Activated CD4-positive, alpha-beta T cell treated with anti-CD3 and anti-CD28 coated beads for 36 hours (primary cell): ENCODE data around the gene HOXA4. TPM values are rescaled to one million over a fixed set of nuclear protein-coding genes. Genes with fewer than 3 reads are reported as not detected.

Experiments used
- ATAC-seq: fragments of 200-7000 bp; cut with Tn5 transposase; one replicate; pipeline ENCODE4 v1.10.0; 2021; ENCODE audit warnings: mild to moderate bottlenecking, moderate library complexity
- CTCF ChIA-PET: fragments of 350-600 bp; sonication (Branson Sonifier 250); formaldehyde crosslinking; loops from one replicate; lab custom pipeline; 2021; ENCODE audit warnings: antibody characterized with exemption; lab: Charles Lee
- POLR2A ChIA-PET: fragments of 350-600 bp; sonication (Branson Sonifier 250); formaldehyde crosslinking; loops from one replicate; lab custom pipeline; 2021; ENCODE audit warnings: antibody characterized with exemption, inconsistent platforms; lab: Charles Lee
- DNase-seq: peaks from one replicate; pipeline ENCODE4 v3.0.0-alpha.2; 2020
- H3K27ac Mint-ChIP-seq: one replicate; pipeline ENCODE4 v1.8.0; 2021; ENCODE audit warnings: mixed read lengths
- H3K27me3 Mint-ChIP-seq: one replicate; pipeline ENCODE4 v1.8.0; 2021; ENCODE audit warnings: mixed read lengths
- H3K36me3 Mint-ChIP-seq: one replicate; pipeline ENCODE4 v1.8.0; 2021; ENCODE audit warnings: low read depth, mixed read lengths
- H3K4me1 Mint-ChIP-seq: one replicate; pipeline ENCODE4 v1.8.0; 2021; ENCODE audit warnings: mixed read lengths
- H3K4me3 Mint-ChIP-seq: one replicate; pipeline ENCODE4 v1.8.0; 2021; ENCODE audit warnings: mild to moderate bottlenecking, moderate library complexity, mixed read lengths
- H3K9me3 Mint-ChIP-seq: one replicate; pipeline ENCODE4 v1.8.0; 2021; ENCODE audit warnings: low read depth, mixed read lengths
- intact Hi-C, 2 experiments: fragments of 100-400 bp; cut with DNase I in 1 of 2; cut with micrococcal nuclease in 1 of 2; formaldehyde crosslinking; loops; one replicate each; pipeline versions ENCODE4 v1.14.2 to v1.15.1; 2022 to 2024; cut with DNase I, micrococcal nuclease
- total RNA-seq, 2 experiments: library from RNA; stranded (reverse); gene quantifications; one replicate each; pipeline ENCODE4 v1.2.3, GENCODE V29; 2021

Gene HOXA4
- total RNA-seq, result under 1 TPM in 1 of 2 experiments, not detected in 1; 0.25 TPM

- H3K36me3 Mint-ChIP-seq, result no peaks in the 10 kb centered on the region
- no peaks in the 10 kb centered on the region for H3K9me3 Mint-ChIP-seq
- ChIA-PET POLR2A (no interaction called here), CTCF (interaction anchor here (1.1 kb wide), 2 partner anchors 17 to 20 kb away, joined by 3 read pairs; no protein-coding TSS in a partner anchor)
- H3K4me3 Mint-ChIP-seq, result peak within 1 kb of the TSS; percentile 56
- peaks cover 17% of the 10 kb centered on the region for H3K4me1 Mint-ChIP-seq
- H3K27me3 Mint-ChIP-seq, result peaks cover 38% of the 10 kb centered on the region
- peak within 1 kb of the TSS; percentile 42 for H3K27ac Mint-ChIP-seq
- intact Hi-C loops, result loop anchor here in 1 of 2 experiments (5.0 kb wide), 1 partner anchor 33 kb away; the partner anchor contains the start of gene HOXA1
- ATAC-seq (peak; percentile 87), DNase-seq (peak; percentile 83)
These were observed at the start of gene HOXA4 for GRCh38 chr7:27130540-27131389. Gene HOXA4 (minus strand): TSS chr7:27130757. CDS start chr7:27130733, 24 bp downstream.

DNA sequence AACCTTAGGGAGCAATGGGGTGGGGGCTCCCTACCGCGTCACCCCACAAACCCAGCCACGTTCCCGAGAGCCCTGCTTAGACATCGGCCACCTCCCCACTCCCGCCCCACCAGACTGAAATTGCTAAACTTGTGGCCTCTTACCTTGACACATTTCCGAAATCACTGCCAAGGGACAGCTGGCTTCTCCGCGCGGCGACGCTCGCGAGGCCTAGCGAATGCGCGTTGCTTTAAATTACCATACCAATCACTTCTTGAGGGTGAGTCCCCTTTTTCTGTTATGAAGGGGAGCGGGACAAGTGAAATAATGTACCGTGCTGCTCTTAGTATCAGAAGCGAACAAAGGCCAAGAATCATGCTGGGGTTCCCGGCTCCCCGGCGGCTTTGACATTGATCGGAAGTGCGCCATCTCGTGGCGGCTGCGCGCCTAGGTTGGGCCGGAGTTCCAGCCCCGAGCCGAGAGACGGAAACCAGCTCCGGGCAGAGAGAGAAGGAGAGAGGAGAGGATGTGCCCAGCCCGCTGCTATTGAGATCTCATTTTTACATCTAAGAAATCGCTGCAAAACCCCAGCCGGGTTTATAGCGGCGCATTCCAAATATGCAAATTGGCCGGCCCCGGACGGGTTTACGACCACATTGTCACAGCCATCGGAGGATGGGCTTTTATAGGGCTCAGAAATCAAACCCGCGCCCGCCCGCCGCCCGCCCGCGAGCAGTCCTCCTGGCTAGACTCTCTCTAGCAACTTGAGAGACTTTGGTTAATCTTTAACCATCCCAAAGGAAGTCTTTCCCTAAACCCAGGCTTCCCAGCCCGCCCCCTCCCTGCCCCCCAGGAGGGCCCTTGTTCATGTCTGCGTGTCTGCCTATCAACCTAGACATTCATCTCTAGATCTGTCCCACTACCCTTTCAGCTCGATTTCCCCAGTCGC is 49.2 kb upstream of the HOXA4 start:
- H3K36me3 Mint-ChIP-seq, result no peaks in the 10 kb centered on the region
- ATAC-seq, result peak; percentile 88
- peaks cover 10% of the 10 kb centered on the region for H3K4me1 Mint-ChIP-seq
- H3K9me3 Mint-ChIP-seq, result no peaks in the 10 kb centered on the region
- intact Hi-C loops, result no loop called here
- ChIA-PET CTCF (interaction anchor here (0.6 to 2.3 kb wide), 36 partner anchors 9 to 1383 kb away, joined by 3 to 12 read pairs (median 4); partner anchors contain the start of gene EVX1), POLR2A (no interaction called here)
- DNase-seq, result peak; percentile 81
- H3K4me3 Mint-ChIP-seq, result no peak overlapping the region
- H3K27ac Mint-ChIP-seq, result no peak overlapping the region
- peaks cover 51% of the 10 kb centered on the region for H3K27me3 Mint-ChIP-seq

DNA sequence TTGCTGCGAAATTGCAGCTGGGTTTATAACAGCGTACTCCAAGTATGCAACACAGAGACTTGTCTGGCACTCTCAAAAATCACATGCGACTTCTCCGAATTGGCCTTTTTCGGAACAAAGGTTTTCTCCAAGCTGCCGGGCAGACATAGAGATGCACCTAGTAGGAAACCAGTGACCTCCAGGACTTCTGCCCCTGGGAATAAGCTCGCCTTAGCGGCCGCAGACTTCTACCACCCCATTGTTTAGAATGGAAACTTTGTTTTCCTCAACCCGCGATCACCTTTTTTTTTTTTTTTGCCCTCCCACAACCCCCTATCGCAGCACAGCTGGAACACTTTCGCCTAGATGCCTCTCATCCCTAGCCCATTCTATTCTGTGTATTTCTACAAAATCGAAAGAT is 48.5 kb upstream of the HOXA4 start:
- Mint-ChIP-seq H3K4me3 (no peak overlapping the region), H3K9me3 (no peaks in the 10 kb centered on the region), H3K36me3 (no peaks in the 10 kb centered on the region), H3K27ac (no peak overlapping the region), H3K4me1 (peaks cover 7% of the 10 kb centered on the region), H3K27me3 (peaks cover 51% of the 10 kb centered on the region)
- intact Hi-C loops, result no loop called here
- ChIA-PET POLR2A (no interaction called here), CTCF (interaction anchor here (0.6 to 2.3 kb wide), 26 partner anchors 11 to 1382 kb away, joined by 3 to 12 read pairs (median 4); partner anchors contain the start of gene EVX1)
- DNase-seq, result no peak
- ATAC-seq, result no peak

DNA sequence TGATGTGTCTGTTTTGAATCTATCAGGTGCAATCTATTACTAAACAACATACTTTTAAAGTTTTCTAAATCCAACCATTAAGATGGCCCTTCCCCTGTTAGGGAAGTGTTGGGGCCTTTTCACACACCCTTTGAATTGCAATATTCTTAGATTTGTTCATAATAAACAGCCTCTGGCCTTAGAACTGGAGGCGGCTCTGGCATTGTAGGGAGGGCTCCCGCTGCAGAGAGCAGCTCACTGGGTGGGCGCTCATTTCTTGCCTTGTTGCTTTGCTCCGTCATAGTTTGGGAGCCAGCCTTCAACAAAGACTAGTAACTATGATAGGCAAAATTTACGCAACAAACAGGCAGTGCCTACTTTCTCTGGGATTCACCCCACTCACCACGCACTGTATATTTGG is 47.8 kb upstream of the HOXA4 start:
- ChIA-PET POLR2A (no interaction called here), CTCF (interaction anchor here (0.8 to 2.3 kb wide), 9 partner anchors 10 to 536 kb away, joined by 3 to 12 read pairs (median 4); no protein-coding TSS in a partner anchor)
- Mint-ChIP-seq H3K9me3 (no peaks in the 10 kb centered on the region), H3K27me3 (peaks cover 51% of the 10 kb centered on the region), H3K4me3 (no peak overlapping the region), H3K27ac (no peak overlapping the region), H3K36me3 (no peaks in the 10 kb centered on the region), H3K4me1 (peaks cover 6% of the 10 kb centered on the region)
- DNase-seq (no peak), ATAC-seq (no peak)
- intact Hi-C loops, result no loop called here

GRCh38 chr7:27177795-27178320 is 47.3 kb upstream of the HOXA4 start:
- Mint-ChIP-seq H3K4me1 (peaks cover 6% of the 10 kb centered on the region), H3K36me3 (no peaks in the 10 kb centered on the region), H3K27me3 (peaks cover 50% of the 10 kb centered on the region), H3K4me3 (no peak overlapping the region), H3K9me3 (no peaks in the 10 kb centered on the region), H3K27ac (no peak overlapping the region)
- ATAC-seq, result no peak
- CTCF ChIA-PET, result interaction anchor here (1.0 to 2.3 kb wide), 5 partner anchors 11 to 79 kb away, joined by 3 to 12 read pairs (median 4); no protein-coding TSS in a partner anchor
- POLR2A ChIA-PET, result interaction anchor here (0.6 kb wide), 1 partner anchor 885 kb away, joined by 5 read pairs; no protein-coding TSS in a partner anchor
- intact Hi-C loops, result no loop called here
- DNase-seq, result no peak

DNA sequence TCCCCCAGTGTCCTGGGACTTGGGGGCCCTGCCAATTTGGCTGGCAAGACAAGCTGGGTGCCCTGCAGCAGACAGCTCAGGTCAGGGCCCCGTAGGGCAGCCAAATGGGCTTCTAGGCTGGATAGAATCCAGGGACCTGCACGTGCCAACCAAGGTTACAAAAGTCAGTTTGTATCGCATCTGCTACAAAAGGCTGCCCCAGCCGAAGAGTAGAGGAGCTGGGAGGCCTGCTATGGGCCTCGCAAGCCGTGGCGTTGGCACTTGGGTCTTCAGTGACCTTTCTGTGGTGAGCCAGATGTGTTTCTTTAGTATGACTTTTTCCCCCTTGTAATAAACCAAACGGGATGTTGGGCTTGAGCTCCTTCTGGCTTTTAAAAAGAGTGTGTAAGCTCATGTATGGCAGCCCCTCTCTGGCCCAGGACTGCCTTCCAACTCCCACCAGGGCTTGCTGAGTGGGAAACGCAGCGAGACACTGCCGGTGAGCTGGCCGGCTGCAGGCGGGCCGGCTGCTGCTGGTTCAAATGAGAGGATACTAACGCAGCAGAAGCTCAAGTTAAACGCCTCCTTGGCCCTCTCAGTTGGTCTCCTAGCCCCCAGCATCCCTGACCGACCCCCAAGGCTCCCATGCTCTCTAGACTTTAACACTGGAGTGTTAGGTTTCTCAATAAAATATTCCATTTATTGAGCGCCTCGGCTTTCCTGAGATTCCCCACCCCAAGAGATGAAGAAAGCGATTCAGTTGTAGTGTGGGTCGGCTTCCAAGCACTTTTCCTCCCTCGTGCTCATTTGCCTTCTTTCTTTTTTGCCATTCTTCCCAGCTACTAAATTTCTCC is 46.6 kb upstream of the HOXA4 start:
- H3K4me1 Mint-ChIP-seq, result peaks cover 9% of the 10 kb centered on the region
- no peaks in the 10 kb centered on the region for H3K36me3 Mint-ChIP-seq
- DNase-seq (no peak), ATAC-seq (no peak)
- H3K4me3 Mint-ChIP-seq, result no peak overlapping the region
- ChIA-PET POLR2A (interaction anchor here (0.5 to 0.6 kb wide), 2 partner anchors 8 to 886 kb away, joined by 5 read pairs; partner anchors contain the start of gene HOXA11), CTCF (interaction anchor here (0.6 to 1.7 kb wide), 6 partner anchors 11 to 1131 kb away, joined by 3 to 6 read pairs (median 3); no protein-coding TSS in a partner anchor)
- no peaks in the 10 kb centered on the region for H3K9me3 Mint-ChIP-seq
- peaks cover 48% of the 10 kb centered on the region for H3K27me3 Mint-ChIP-seq
- intact Hi-C loops, result no loop called here
- no peak overlapping the region for H3K27ac Mint-ChIP-seq

GRCh38 chr7:27176524-27176845 is 45.9 kb upstream of the HOXA4 start:
- Mint-ChIP-seq H3K27ac (no peak overlapping the region), H3K9me3 (no peaks in the 10 kb centered on the region), H3K4me3 (no peak overlapping the region), H3K36me3 (no peaks in the 10 kb centered on the region), H3K27me3 (peaks cover 53% of the 10 kb centered on the region), H3K4me1 (peaks cover 14% of the 10 kb centered on the region)
- ATAC-seq (no peak), DNase-seq (no peak)
- intact Hi-C loops, result no loop called here
- ChIA-PET CTCF (interaction anchor here (0.9 to 1.7 kb wide), 4 partner anchors 12 to 27 kb away, joined by 3 to 6 read pairs (median 4); no protein-coding TSS in a partner anchor), POLR2A (interaction anchor here (0.5 kb wide), 1 partner anchor 9 kb away, joined by 5 read pairs; the partner anchor contains the start of gene HOXA11)

DNA sequence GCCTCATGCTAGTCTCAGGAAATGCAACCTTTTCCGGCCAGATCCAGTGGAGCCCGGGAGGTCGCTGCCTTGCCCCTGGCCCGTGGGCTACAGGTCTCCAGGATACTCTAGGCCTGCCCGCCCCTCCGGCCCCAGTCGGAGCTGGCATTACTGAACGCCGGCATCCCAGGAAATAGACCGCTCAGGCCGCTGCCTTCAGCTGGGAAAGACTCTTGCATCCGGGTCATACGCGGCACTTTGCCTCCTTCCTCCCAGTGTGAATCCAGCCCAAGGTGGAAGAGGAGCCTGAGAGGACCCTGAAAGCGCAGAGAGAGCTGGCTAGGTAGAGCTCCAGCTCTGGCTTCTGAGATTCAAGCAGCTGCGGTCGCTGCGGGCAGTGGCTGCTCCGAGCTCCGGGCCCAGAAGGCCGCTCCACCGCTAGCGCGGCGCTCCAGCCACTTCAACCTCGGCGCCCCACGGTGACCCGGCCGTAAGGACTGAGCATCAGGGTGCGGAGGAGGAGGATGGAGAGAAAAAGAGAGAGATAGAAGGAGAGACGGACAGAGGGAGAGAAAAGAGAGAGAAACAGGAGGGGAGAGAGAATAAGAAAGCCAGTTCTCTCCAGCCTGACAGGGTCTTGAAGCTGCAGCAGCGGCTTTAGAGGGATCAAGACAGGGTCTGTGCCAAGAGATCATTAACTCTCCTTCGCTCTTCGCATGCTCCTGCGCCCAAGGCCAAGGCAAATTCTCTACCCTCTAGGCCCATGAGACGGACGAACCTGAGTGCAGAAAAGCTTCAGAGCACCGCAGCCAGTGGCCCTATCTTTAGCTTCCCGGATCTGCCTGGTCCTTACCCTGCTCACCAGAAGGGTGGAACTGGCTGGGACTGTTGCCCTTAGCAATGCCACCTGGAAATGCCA is 45.3 kb upstream of the HOXA4 start:
- Mint-ChIP-seq H3K36me3 (no peaks in the 10 kb centered on the region), H3K4me1 (peaks cover 15% of the 10 kb centered on the region), H3K27ac (no peak overlapping the region), H3K27me3 (peaks cover 53% of the 10 kb centered on the region), H3K9me3 (no peaks in the 10 kb centered on the region), H3K4me3 (no peak overlapping the region)
- no peak for DNase-seq
- ChIA-PET POLR2A (no interaction called here), CTCF (interaction anchor here (0.9 to 1.7 kb wide), 4 partner anchors 13 to 26 kb away, joined by 3 to 6 read pairs (median 4); no protein-coding TSS in a partner anchor)
- no peak for ATAC-seq
- intact Hi-C loops, result no loop called here

DNA sequence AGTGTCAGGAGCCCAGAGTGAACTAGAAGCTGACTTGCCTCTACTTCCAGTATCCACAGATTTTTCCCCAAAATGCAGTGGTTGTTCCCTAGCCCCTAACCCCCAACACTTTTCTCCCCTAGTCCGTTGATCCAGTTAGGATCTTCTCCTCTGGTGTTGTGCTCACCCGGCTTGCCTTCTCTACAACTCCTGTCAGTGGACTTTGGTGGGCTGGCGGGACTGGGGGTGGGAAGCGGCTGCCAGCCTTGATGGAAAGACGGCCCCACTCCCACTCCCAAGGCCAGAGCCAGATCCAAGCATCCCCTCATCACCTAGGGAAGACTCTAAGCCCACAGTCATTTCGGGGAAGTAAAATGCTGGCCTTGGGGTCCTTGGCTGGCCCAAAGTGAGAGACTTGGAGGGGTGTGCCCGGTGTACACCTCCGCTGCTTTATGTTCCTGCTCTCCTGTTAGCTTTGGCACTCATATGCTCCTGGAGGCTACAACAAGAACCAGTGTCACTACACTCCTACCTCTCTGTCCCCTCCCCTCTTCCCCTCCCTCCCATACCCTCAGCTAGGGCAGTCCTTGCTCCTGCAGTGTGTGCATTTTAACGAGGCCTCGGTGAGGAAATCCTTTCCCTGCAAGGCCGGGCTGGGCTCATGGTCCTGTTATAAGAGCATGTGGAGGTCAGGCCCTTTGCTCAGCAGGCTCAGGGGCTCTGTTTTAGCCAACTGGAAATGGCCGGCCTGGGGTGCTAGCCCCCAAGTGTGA is 44.5 kb upstream of the HOXA4 start:
- ATAC-seq, result no peak
- Mint-ChIP-seq H3K4me1 (peaks cover 15% of the 10 kb centered on the region), H3K27me3 (peaks cover 54% of the 10 kb centered on the region), H3K27ac (no peak overlapping the region), H3K4me3 (no peak overlapping the region), H3K9me3 (no peaks in the 10 kb centered on the region), H3K36me3 (no peaks in the 10 kb centered on the region)
- ChIA-PET POLR2A (no interaction called here), CTCF (interaction anchor here (0.6 kb wide), 1 partner anchor 35 kb away, joined by 4 read pairs; no protein-coding TSS in a partner anchor)
- DNase-seq, result no peak
- intact Hi-C loops, result no loop called here
